HG03139 (cell line): Measurements from ENCODE around the gene F10.
"Not testable (repeated sequence)": the region's sequence is repeated elsewhere in the genome, so short reads cannot be mapped to it uniquely, and the experiment has no call there.

Source experiments
- ATAC-seq: cut with Tn5 transposase; IDR thresholded peaks from one replicate; pipeline ENCODE4 v1.9.1; 2021; ENCODE audit not compliant: unreplicated experiment

The F10 gene

GRCh38 chr13:113150550-113151365 is 28.2 kb downstream of the F10 start:
- no peak for ATAC-seq

- ATAC-seq = no peak
Observed at GRCh38 chr13:113151745-113152690, 29.4 kb downstream of the F10 start.

GRCh38 chr13:113152691-113152983 is 30.0 kb downstream of the F10 start:
- ATAC-seq = no peak

GRCh38 chr13:113152984-113153809 is 30.6 kb downstream of the F10 start:
- ATAC-seq = no peak

GRCh38 chr13:113153810-113154748 is 31.5 kb downstream of the F10 start:
- no peak for ATAC-seq

- ATAC-seq = no peak
Observed at GRCh38 chr13:113155201-113155600, 32.6 kb downstream of the F10 start.

GRCh38 chr13:113155982-113156655 is 33.5 kb downstream of the F10 start:
- ATAC-seq = no peak

- no peak for ATAC-seq
Observed at GRCh38 chr13:113157206-113157928, 34.8 kb downstream of the F10 start.

- ATAC-seq = no peak
Observed at GRCh38 chr13:113157929-113158747, 35.5 kb downstream of the F10 start, which contains the start of gene PROZ. TSS of gene PROZ (plus strand) at chr13:113158648. CDS start at chr13:113158661, 13 bp downstream.

GRCh38 chr13:113158946-113159345 is 36.3 kb downstream of the F10 start:
- no peak for ATAC-seq

GRCh38 chr13:113159701-113160100 is 37.1 kb downstream of the F10 start:
- no peak for ATAC-seq

- no peak for ATAC-seq
Observed at GRCh38 chr13:113160983-113161382, 38.4 kb downstream of the F10 start.

- no peak for ATAC-seq
Observed at GRCh38 chr13:113161433-113161832, 38.8 kb downstream of the F10 start.

GRCh38 chr13:113161975-113162374 is 39.4 kb downstream of the F10 start:
- ATAC-seq = not testable (repeated sequence)

- no peak for ATAC-seq
Observed at GRCh38 chr13:113162783-113163685, 40.4 kb downstream of the F10 start.

- ATAC-seq = no peak
Observed at GRCh38 chr13:113164492-113164891, 41.9 kb downstream of the F10 start.

- ATAC-seq = no peak
Observed at GRCh38 chr13:113166266-113166665, 43.7 kb downstream of the F10 start.
